T-helper 17 cell (primary cell): ENCODE measurements around the gene CBLN3. TPM values are rescaled to one million over a fixed set of nuclear protein-coding genes. Genes with fewer than 3 reads are reported as not detected.

Source experiments
- ATAC-seq: fragments of 150-1000 bp; cut with Tn5 transposase; 2 replicates; pipeline ENCODE4 v1.10.0; 2021; ENCODE audit warnings: mild to moderate bottlenecking, moderate library complexity
- DNase-seq, 3 donors: peaks; one replicate each; pipeline versions ENCODE4 v3.0.0 to v3.0.0-alpha.2; 2020 to 2021
- H3K9me3 ChIP-seq: one replicate; pipeline ENCODE4 v1.7.0; 2013; ENCODE audit warnings: low read length, mild to moderate bottlenecking; ENCODE audit not compliant: control insufficient read depth, poor library complexity, severe bottlenecking
- H3K27ac Mint-ChIP-seq: one replicate; pipeline ENCODE4 v1.8.0; 2022; ENCODE audit warnings: mild to moderate bottlenecking, moderate library complexity, mixed read lengths
- H3K27me3 Mint-ChIP-seq: one replicate; pipeline ENCODE4 v1.8.0; 2022; ENCODE audit warnings: mixed read lengths
- H3K36me3 Mint-ChIP-seq: one replicate; pipeline ENCODE4 v1.8.0; 2022; ENCODE audit warnings: low read depth, mixed read lengths
- H3K4me1 Mint-ChIP-seq: one replicate; pipeline ENCODE4 v1.8.0; 2022; ENCODE audit warnings: mild to moderate bottlenecking, mixed read lengths
- H3K4me3 Mint-ChIP-seq: one replicate; pipeline ENCODE4 v1.8.0; 2022; ENCODE audit warnings: mild to moderate bottlenecking, moderate library complexity, mixed read lengths
- total RNA-seq, 4 donors: library from RNA in 2 of 4; stranded (reverse) in 2 of 4; gene quantifications; one replicate each; pipeline ENCODE4 v1.2.3 and lab custom pipeline; 2022 to 2026

The CBLN3 gene
- total RNA-seq, 2 donors from 2014 or later, result 4.2 to 6.0 TPM

DNA sequence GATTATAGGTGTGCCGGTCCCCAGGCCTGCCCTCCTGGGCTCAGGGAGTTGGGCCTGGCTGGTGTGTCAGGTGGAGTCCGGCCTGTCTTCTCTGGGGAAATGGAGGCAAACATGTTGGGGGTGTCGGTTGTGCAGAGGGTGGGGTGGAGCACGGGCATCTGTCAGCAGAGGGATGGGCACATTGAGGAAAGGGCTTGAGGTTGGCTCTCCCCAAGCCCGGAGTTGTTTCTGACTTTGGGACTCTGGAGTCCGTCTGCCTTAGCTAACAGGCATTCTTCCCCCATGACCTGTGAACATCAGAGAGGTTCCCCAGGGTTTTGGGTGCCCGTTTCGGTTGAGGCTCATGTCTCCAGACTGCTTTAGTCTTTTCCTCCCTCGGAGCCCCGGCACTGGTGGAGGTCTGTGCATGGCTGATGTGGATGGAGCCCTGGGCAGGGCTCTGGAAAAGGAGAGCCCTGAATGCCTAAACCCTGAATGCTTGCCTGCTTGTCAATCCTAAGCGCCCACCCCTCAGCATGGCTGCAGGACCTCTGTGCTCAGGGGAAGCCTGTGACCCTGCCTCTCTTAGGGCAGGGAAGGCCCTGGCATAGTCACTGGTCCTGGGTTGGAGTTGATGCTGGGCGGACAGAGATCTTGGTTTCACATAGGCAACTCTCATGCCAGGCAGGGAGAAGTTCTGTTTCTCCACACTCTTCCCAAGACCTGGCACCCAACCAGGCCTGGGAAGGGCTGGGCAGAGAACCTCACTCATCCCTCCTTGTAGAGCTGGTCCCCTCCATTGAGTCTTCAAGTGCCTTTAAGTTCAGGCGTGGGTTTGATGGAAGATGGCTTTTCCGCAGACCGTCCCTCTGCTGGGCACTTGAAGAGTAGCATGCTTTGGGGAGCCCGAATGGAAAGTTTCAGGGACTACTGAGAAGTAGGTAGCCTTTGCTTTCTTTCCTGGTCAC is 17.8 kb downstream of the CBLN3 start:
- Mint-ChIP-seq H3K27ac (no peak overlapping the region), H3K27me3 (peaks cover 26% of the 10 kb centered on the region), H3K4me3 (no peak overlapping the region), H3K4me1 (peaks cover 8% of the 10 kb centered on the region), H3K36me3 (no peaks in the 10 kb centered on the region)
- DNase-seq, result no peak
- H3K9me3 ChIP-seq, result no peaks in the 10 kb centered on the region
- peak; percentile 70 for ATAC-seq

DNA sequence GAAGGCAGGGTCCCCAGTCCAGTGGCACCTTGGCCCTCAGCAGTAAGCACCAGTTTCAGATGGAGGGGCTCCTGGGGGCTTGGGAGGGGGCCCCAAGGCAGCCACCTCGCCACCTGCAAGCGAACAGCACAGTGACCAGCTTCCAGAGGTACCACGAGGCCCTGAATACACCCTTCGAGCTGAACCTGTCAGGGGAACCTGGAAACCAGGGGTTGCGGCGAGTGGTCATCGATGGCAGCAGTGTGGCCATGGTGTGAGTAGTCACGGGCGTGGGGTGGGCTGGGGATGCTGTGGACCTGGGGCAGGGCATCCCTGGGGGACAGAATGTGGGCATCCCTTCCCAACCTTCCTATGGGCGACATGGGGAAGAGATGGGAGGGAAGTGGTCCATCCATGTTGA is 19.5 kb downstream of the CBLN3 start:
- DNase-seq (no peak), ATAC-seq (no peak)
- no peaks in the 10 kb centered on the region for H3K9me3 ChIP-seq
- Mint-ChIP-seq H3K27me3 (peaks cover 21% of the 10 kb centered on the region), H3K4me1 (peaks cover 8% of the 10 kb centered on the region), H3K4me3 (no peak overlapping the region), H3K27ac (no peak overlapping the region), H3K36me3 (peaks cover 3% of the 10 kb centered on the region)

GRCh38 chr14:24409192-24409591 is 20.3 kb downstream of the CBLN3 start:
- Mint-ChIP-seq H3K4me3 (no peak overlapping the region), H3K36me3 (peaks cover 3% of the 10 kb centered on the region), H3K27me3 (peaks cover 23% of the 10 kb centered on the region), H3K27ac (no peak overlapping the region), H3K4me1 (peaks cover 8% of the 10 kb centered on the region)
- no peak for DNase-seq
- no peak for ATAC-seq
- H3K9me3 ChIP-seq, result no peaks in the 10 kb centered on the region

DNA sequence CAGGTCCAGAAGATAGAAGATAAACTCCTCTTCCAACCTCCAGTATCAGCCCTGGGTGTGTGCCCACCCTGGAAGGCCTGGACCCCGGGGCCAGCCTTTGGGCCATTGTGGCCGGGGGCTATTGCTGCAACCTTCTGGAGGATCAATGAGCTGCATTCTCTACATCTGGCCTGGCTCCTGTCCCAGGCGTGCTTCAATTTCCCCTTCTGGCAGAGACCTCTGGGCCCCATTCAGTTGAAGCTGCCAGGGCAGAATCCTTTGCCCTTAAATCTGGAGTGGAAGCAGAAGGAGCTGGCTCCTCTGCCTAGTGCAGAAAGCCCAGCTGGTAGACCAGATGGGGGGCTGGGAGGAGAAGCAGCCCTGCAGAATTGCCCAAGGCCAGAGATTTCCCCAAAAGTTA is 20.7 kb downstream of the CBLN3 start:
- Mint-ChIP-seq H3K27ac (no peak overlapping the region), H3K27me3 (peaks cover 27% of the 10 kb centered on the region), H3K36me3 (peaks cover 5% of the 10 kb centered on the region), H3K4me1 (peaks cover 8% of the 10 kb centered on the region), H3K4me3 (no peak overlapping the region)
- no peak for ATAC-seq
- no peaks in the 10 kb centered on the region for H3K9me3 ChIP-seq
- DNase-seq, result no peak

- peaks cover 5% of the 10 kb centered on the region for H3K36me3 Mint-ChIP-seq
- H3K9me3 ChIP-seq, result no peaks in the 10 kb centered on the region
- H3K27ac Mint-ChIP-seq, result no peak overlapping the region
- no peak overlapping the region for H3K4me3 Mint-ChIP-seq
- DNase-seq (no peak), ATAC-seq (no peak)
- H3K4me1 Mint-ChIP-seq, result peaks cover 8% of the 10 kb centered on the region
- H3K27me3 Mint-ChIP-seq, result peaks cover 37% of the 10 kb centered on the region
Observed at GRCh38 chr14:24407608-24408325, 21.7 kb downstream of the CBLN3 start.

- DNase-seq (no peak), ATAC-seq (no peak)
- no peaks in the 10 kb centered on the region for H3K9me3 ChIP-seq
- Mint-ChIP-seq H3K27me3 (peaks cover 40% of the 10 kb centered on the region), H3K36me3 (peaks cover 5% of the 10 kb centered on the region), H3K4me3 (no peak overlapping the region), H3K27ac (no peak overlapping the region), H3K4me1 (peaks cover 9% of the 10 kb centered on the region)
Observed at GRCh38 chr14:24406416-24406815, 23.1 kb downstream of the CBLN3 start.

DNA sequence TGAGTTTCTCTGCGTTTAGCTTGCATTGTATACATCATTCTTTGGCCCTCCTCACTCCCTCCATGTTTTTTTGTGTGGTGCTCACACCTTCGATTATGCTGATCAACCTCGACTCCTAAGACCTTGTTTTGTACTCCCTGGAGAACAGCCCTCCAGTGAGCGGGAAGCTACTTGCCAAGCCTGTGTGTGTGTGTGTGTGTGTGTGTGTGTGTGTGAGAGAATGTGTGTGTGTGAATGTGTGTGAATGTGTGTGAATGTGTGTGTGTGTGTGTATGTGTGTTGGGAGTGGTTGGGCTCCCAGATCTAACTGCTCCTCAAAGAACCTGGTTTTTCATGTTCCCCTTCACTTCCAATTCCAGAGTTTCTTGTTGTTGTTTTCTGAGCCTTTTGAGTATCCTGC is 24.7 kb downstream of the CBLN3 start:
- peaks cover 10% of the 10 kb centered on the region for H3K4me1 Mint-ChIP-seq
- peaks cover 5% of the 10 kb centered on the region for H3K36me3 Mint-ChIP-seq
- no peak for ATAC-seq
- no peak overlapping the region for H3K27ac Mint-ChIP-seq
- H3K27me3 Mint-ChIP-seq, result peaks cover 50% of the 10 kb centered on the region
- H3K4me3 Mint-ChIP-seq, result no peak overlapping the region
- H3K9me3 ChIP-seq, result no peaks in the 10 kb centered on the region
- DNase-seq, result no peak

GRCh38 chr14:24403294-24403998 is 26.0 kb downstream of the CBLN3 start:
- no peak overlapping the region for H3K4me3 Mint-ChIP-seq
- peaks cover 15% of the 10 kb centered on the region for H3K4me1 Mint-ChIP-seq
- H3K9me3 ChIP-seq, result no peaks in the 10 kb centered on the region
- no peak overlapping the region for H3K27ac Mint-ChIP-seq
- peaks cover 55% of the 10 kb centered on the region for H3K27me3 Mint-ChIP-seq
- ATAC-seq (no peak), DNase-seq (no peak)
- H3K36me3 Mint-ChIP-seq, result peaks cover 5% of the 10 kb centered on the region

DNA sequence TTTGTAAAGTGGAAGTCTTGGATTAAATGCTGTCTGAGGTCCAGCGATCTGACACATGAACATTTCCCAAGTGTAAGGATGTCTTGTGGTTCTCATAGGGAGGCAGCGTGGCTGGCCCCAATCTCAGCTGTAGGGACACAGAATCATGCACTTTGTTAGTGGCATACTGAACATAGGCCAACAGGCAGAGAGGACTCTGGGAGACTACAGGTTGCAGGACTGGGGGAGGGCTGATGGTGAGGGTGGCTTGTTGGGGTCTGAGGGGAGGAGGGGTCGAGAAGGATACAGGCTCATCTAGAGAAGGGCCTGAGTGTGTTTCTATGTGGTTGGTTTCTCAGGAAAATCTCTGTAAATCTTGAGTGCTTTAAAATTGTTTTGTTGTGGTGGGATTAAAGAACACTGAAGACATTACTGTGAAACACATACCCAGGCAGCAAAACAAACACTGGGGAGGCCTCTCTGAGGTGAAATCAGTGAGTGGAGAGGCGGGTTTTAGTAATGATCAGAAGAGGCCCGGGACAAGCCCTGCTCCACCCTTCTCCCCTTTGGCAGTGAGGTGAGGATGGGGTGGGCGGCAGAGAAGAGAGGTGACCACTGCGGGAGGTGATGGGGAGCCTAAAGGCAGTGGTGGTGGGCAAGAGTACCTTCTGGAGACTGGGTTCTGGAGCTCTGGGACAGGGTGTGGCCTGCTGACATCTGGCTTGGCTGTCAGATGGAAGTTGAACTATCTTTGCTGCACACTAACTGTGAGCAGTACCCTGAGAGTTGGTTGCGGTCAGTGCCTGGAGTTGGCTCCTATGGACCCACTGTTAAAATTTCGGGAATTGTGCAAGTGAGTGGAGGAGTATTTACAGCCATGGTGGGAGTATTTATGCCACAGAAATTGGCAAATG is 27.4 kb downstream of the CBLN3 start:
- Mint-ChIP-seq H3K4me3 (no peak overlapping the region), H3K36me3 (peaks cover 5% of the 10 kb centered on the region), H3K4me1 (peaks cover 21% of the 10 kb centered on the region), H3K27ac (no peak overlapping the region), H3K27me3 (peaks cover 54% of the 10 kb centered on the region)
- no peak for ATAC-seq
- no peak for DNase-seq
- no peaks in the 10 kb centered on the region for H3K9me3 ChIP-seq

DNA sequence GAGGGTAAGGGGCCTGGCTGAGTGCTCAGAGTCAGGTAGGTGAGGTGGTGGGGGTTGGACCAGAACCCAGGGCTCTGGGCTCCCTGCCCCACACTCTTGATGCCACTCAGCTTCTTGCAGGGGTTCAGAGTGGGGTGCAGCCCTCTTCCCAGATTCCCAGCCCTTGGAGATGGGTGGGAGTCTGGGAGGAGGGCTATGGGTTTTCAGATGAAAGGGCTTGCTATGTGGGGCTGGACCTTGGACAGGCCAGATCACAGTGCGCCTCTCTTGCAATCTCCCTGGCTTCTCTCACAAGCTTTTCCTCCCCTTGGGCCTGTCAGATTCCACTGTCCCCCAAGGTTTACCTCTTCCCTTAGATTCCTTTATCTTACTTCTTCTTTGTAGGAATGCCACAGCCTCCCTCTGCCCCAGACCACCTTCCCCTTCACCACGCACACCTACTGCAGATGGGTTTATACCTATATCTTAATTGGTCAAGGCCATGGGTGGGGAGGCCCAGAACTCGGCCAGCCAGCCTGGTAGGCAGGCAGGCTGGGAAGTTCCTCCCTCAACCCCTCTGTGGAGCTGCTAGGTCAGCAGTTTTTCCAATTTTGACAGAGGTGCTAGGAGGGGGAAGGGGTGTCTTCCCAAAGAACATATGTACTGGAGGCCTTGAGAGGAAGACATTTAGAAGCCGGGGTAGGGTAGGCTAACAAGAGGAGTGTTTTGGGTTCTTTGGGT is 29.3 kb downstream of the CBLN3 start:
- Mint-ChIP-seq H3K27ac (peak overlapping the region; percentile 43), H3K36me3 (peaks cover 2% of the 10 kb centered on the region), H3K4me1 (peaks cover 25% of the 10 kb centered on the region), H3K4me3 (peak overlapping the region; percentile 87), H3K27me3 (peaks cover 45% of the 10 kb centered on the region)
- ATAC-seq (no peak), DNase-seq (no peak)
- H3K9me3 ChIP-seq, result no peaks in the 10 kb centered on the region

- Mint-ChIP-seq H3K27ac (peak overlapping the region; percentile 43), H3K4me1 (peaks cover 25% of the 10 kb centered on the region), H3K4me3 (peak overlapping the region; percentile 87), H3K27me3 (peaks cover 41% of the 10 kb centered on the region), H3K36me3 (peaks cover 2% of the 10 kb centered on the region)
- no peaks in the 10 kb centered on the region for H3K9me3 ChIP-seq
- ATAC-seq (no peak), DNase-seq (no peak)
Observed at GRCh38 chr14:24399447-24399822, 30.0 kb downstream of the CBLN3 start.
